Stomach (tissue), 4 donors: ENCODE results near the gene ZBTB2.

Experiments
- POLR2AphosphoS5 ChIP-seq, 3 donors: sonication (generic); formaldehyde crosslinking; IDR thresholded peaks; one replicate each; pipeline ENCODE4 v1.6.1; 2016; ENCODE audit warnings: antibody characterized with exemption in 3 of 3
- TF ChIP-seq, protein P1 (sequence below), 7 experiments: fragments of 450-650 bp in 4 of 7; fragments of 200-600 bp in 3 of 7; sonication (generic) in 3 of 7; IDR thresholded peaks; one replicate each; pipeline ENCODE4 v1.5.1; 2016 to 2019; ENCODE audit warnings: antibody characterized with exemption in 7 of 7, control low read depth in 2 of 7, mild to moderate bottlenecking in 1 of 7

DNA sequence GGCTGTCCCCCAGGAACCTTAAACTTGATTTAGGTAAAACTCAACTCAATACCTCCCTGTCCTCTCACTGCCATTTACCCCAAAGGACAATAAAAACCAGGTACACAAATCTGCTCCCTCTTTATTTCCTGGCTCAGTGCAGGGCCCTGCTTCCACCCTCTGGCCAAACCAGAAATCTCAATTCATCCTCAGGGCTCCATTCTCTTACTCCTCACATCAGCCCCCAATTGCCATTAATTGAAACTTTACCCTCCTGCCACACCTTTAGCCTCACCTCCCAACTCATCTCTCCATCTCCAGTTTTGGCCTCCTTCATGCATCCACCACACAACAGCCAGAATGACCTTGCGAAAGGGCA lies 10.5 kb downstream of the ZBTB2 start:
- TF ChIP-seq POLR2AphosphoS5 (IDR thresholded peaks at IDR 0.05): no peak
- TF ChIP-seq, protein P1, sequence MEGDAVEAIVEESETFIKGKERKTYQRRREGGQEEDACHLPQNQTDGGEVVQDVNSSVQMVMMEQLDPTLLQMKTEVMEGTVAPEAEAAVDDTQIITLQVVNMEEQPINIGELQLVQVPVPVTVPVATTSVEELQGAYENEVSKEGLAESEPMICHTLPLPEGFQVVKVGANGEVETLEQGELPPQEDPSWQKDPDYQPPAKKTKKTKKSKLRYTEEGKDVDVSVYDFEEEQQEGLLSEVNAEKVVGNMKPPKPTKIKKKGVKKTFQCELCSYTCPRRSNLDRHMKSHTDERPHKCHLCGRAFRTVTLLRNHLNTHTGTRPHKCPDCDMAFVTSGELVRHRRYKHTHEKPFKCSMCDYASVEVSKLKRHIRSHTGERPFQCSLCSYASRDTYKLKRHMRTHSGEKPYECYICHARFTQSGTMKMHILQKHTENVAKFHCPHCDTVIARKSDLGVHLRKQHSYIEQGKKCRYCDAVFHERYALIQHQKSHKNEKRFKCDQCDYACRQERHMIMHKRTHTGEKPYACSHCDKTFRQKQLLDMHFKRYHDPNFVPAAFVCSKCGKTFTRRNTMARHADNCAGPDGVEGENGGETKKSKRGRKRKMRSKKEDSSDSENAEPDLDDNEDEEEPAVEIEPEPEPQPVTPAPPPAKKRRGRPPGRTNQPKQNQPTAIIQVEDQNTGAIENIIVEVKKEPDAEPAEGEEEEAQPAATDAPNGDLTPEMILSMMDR (IDR thresholded peaks at IDR 0.05): no peak
